ENCODE results near the gene CCDC97. TPM values are rescaled to one million over a fixed set of nuclear protein-coding genes. Genes with fewer than 3 reads are reported as not detected.

The CCDC97 gene
- total and polyA plus RNA-seq, 11 donors: 10.0 to 22.2 (median 14.2) TPM

GRCh38 chr19:41350735-41351338 is 40.9 kb downstream of the CCDC97 start:
- Histone ChIP-seq H3K36me3 (peaks cover 0 to 27% (median 18%) of the 10 kb centered on the region in 9 donors), H3K4me1 (peaks cover 0 to 56% (median 25%) of the 10 kb centered on the region in 12 donors), H3K27me3 (no peaks in the 10 kb centered on the region), H3K9me3 (no peaks in the 10 kb centered on the region), H3K27ac (peak overlapping the region; percentile 66 to 96 (median 88)), H3K4me3 (peak overlapping the region; percentile 52 to 98 (median 74))
- ATAC-seq: peak in 2 of 4 donors; percentile 9 to 10
- TF ChIP-seq, protein P1, sequence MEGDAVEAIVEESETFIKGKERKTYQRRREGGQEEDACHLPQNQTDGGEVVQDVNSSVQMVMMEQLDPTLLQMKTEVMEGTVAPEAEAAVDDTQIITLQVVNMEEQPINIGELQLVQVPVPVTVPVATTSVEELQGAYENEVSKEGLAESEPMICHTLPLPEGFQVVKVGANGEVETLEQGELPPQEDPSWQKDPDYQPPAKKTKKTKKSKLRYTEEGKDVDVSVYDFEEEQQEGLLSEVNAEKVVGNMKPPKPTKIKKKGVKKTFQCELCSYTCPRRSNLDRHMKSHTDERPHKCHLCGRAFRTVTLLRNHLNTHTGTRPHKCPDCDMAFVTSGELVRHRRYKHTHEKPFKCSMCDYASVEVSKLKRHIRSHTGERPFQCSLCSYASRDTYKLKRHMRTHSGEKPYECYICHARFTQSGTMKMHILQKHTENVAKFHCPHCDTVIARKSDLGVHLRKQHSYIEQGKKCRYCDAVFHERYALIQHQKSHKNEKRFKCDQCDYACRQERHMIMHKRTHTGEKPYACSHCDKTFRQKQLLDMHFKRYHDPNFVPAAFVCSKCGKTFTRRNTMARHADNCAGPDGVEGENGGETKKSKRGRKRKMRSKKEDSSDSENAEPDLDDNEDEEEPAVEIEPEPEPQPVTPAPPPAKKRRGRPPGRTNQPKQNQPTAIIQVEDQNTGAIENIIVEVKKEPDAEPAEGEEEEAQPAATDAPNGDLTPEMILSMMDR (IDR thresholded peaks at IDR 0.05): no peak
- no peak for TF ChIP-seq POLR2A (IDR thresholded peaks at IDR 0.05)
- peak in 2 of 5 donors; percentile 35 to 41 for DNase-seq
- intact Hi-C loops (cut with DNase I): loop anchor here in 5 of 10 donors (2.0 to 5.0 kb wide), 4 partner anchors 24 to 89 kb away; partner anchors contain the start of genes CCDC97 (in 3 of the 5) and HNRNPUL1 (in 1 of the 5)
- 12 to 19% (median 16%) methylated on average over 22 of the region's 22 CpGs for WGBS, 4 donors

DNA sequence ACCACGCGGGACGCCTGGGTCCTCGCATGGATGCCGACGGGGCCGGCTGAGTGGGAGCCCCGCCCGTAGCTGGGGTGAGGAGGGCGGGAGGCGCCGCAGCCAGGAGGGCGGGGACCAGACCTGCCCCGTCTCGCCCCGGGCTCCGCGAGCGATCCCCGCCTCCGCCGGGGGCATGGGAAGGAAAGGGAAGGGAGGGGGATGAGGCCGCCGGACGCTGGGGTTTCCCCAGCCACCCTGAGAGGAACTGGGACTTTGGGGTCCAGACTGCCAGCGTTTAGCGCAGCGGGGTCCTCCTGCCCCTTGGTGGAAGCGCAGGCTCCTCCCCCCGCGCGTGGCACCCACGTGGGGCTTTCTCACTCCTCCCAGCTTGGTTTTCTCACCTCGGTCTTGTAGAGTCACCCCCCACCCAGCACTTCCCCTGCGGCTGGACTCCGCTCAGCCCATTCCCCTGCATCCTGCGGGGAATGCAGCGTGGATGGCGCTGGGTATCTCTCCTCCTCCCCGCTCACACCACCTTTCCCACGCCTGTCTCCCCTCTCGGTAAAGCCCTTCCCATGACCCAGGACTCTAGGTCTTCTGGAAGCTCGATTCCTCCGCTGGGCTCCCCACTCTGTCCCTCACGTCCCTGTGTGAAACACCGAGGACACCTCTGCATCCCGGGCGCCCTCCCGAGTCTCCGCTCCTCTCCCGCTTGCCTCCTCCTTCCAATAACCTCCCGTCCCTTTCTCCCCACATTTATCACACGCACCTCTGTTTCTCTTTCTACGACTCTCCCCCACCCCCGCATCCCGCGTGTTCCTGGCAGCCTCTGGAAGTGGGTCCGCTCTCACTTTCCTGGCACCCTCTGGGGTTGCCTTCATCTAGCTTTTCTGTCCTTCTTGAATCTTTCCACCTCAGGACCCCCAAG is 41.6 kb downstream of the CCDC97 start:
- peaks cover 0 to 57% (median 25%) of the 10 kb centered on the region in 12 donors for H3K4me1 ChIP-seq
- peak overlapping the region; percentile 52 to 98 (median 74) for H3K4me3 ChIP-seq
- ATAC-seq (peak; percentile 38 to 71 (median 65)), DNase-seq (peak; percentile 74 to 87 (median 78))
- TF ChIP-seq, protein P1 (IDR thresholded peaks at IDR 0.05): no peak
- TF ChIP-seq POLR2A (IDR thresholded peaks at IDR 0.05): no peak
- H3K27me3 ChIP-seq: no peaks in the 10 kb centered on the region
- no peaks in the 10 kb centered on the region for H3K9me3 ChIP-seq
- 0 to 1% (median 0%) methylated on average over 25 to 58 of the region's 58 CpGs for WGBS, 4 donors
- intact Hi-C loops (cut with DNase I): loop anchor here in 6 of 10 donors (2.0 to 5.0 kb wide), 6 partner anchors 25 to 145 kb away; partner anchors contain the start of genes CCDC97 (in 3 of the 6) and HNRNPUL1 (in 1 of the 6)
- peak overlapping the region; percentile 66 to 96 (median 90) for H3K27ac ChIP-seq
- H3K36me3 ChIP-seq: peaks cover 0 to 20% (median 13%) of the 10 kb centered on the region in 9 donors

- intact Hi-C loops (cut with DNase I): loop anchor here in 6 of 10 donors (2.0 to 5.0 kb wide), 6 partner anchors 25 to 145 kb away; partner anchors contain the start of genes CCDC97 (in 3 of the 6) and HNRNPUL1 (in 1 of the 6)
- H3K4me1 ChIP-seq: peaks cover 0 to 59% (median 25%) of the 10 kb centered on the region in 12 donors
These were observed 42.3 kb downstream of the CCDC97 start for GRCh38 chr19:41352279-41352608.

More at GRCh38 chr19:41352279-41352608, 42.3 kb downstream of the CCDC97 start:
- 0 to 1% (median 0%) methylated on average over 12 of the region's 12 CpGs for whole genome bisulfite sequencing, 4 donors
- Histone ChIP-seq H3K4me3 (peak overlapping the region; percentile 52 to 98 (median 74)), H3K27me3 (no peaks in the 10 kb centered on the region), H3K9me3 (no peaks in the 10 kb centered on the region), H3K27ac (peak overlapping the region; percentile 67 to 96 (median 90)), H3K36me3 (peaks cover 0 to 13% (median 6%) of the 10 kb centered on the region in 9 donors)
- ATAC-seq (no peak), DNase-seq (no peak)
- no peak for TF ChIP-seq POLR2A (IDR thresholded peaks at IDR 0.05)
- TF ChIP-seq, protein P1 (IDR thresholded peaks at IDR 0.05): no peak

Measured in heart left ventricle (tissue), 16 donors.